Hepatocyte (in vitro differentiated cells): ENCODE measurements around the gene SMIM20. TPM values are rescaled to one million over a fixed set of nuclear protein-coding genes. Genes with fewer than 3 reads are reported as not detected.
A peak's percentile ranks its signal among the peaks of the same experiment; 100 is the strongest.

ENCODE experiments used
- DNase-seq: peaks from one replicate; pipeline ENCODE4 v3.0.0-alpha.2; 2016; ENCODE audit warnings: low spot score
- H2AFZ ChIP-seq: fragments of 200-600 bp; sonication (generic); 2 replicates; pipeline ENCODE4 v1.6.0; 2016; ENCODE audit warnings: antibody characterized with exemption, mild to moderate bottlenecking
- H3K27ac ChIP-seq: fragments of 200-600 bp; sonication (generic); 2 replicates; pipeline ENCODE4 v1.5.1; 2016; ENCODE audit warnings: mild to moderate bottlenecking
- H3K27me3 ChIP-seq: fragments of 200-600 bp; sonication (generic); 2 replicates; pipeline ENCODE4 v1.6.1; 2016
- H3K36me3 ChIP-seq: fragments of 200-600 bp; sonication (generic); replicated peaks from 2 replicates; pipeline ENCODE4 v1.5.1; 2016; ENCODE audit warnings: low read depth; ENCODE audit not compliant: insufficient read depth
- H3K4me1 ChIP-seq: fragments of 200-600 bp; sonication (generic); 2 replicates; pipeline ENCODE4 v1.5.1; 2016; ENCODE audit warnings: mild to moderate bottlenecking, moderate library complexity; ENCODE audit not compliant: insufficient read depth
- H3K4me2 ChIP-seq: fragments of 200-600 bp; sonication (generic); 2 replicates; pipeline ENCODE4 v1.6.0; 2016
- H3K4me3 ChIP-seq: fragments of 200-600 bp; sonication (generic); 2 replicates; pipeline ENCODE4 v1.5.1; 2016; ENCODE audit warnings: mild to moderate bottlenecking
- H3K79me2 ChIP-seq: fragments of 200-600 bp; sonication (generic); 2 replicates; pipeline ENCODE4 v1.6.0; 2017; ENCODE audit warnings: mild to moderate bottlenecking
- H3K9me2 ChIP-seq: fragments of 200-600 bp; sonication (generic); replicated peaks from 2 replicates; pipeline ENCODE4 v1.6.0; 2017; ENCODE audit warnings: mild to moderate bottlenecking; ENCODE audit not compliant: insufficient read depth
- H3K9me3 ChIP-seq: fragments of 200-600 bp; sonication (generic); 2 replicates; pipeline ENCODE4 v1.5.1; 2016; ENCODE audit warnings: low read depth, mild to moderate bottlenecking
- H4K20me1 ChIP-seq: fragments of 200-600 bp; sonication (generic); 2 replicates; pipeline ENCODE4 v1.6.0; 2016; ENCODE audit warnings: mild to moderate bottlenecking; ENCODE audit not compliant: insufficient read depth, poor library complexity, severe bottlenecking
- CTCF ChIP-seq: fragments of 200-600 bp; sonication (generic); IDR thresholded peaks from 2 replicates; pipeline ENCODE4 v1.5.1; 2016; ENCODE audit warnings: antibody characterized with exemption, mild to moderate bottlenecking; ENCODE audit not compliant: poor library complexity
- EZH2 ChIP-seq: fragments of 200-600 bp; sonication (generic); IDR thresholded peaks from 2 replicates; pipeline ENCODE4 v1.6.1; 2016; ENCODE audit warnings: antibody characterized with exemption, mild to moderate bottlenecking, borderline replicate concordance
- EZH2phosphoT487 ChIP-seq: fragments of 200-600 bp; sonication (generic); IDR thresholded peaks from one replicate; pipeline ENCODE4 v1.6.1; 2018; ENCODE audit warnings: antibody characterized with exemption, mild to moderate bottlenecking, low read depth, moderate library complexity; ENCODE audit not compliant: unreplicated experiment, severe bottlenecking
- WGBS: methylation state at CpG from one replicate; pipeline ENCODE4 v1.1.6; 2016; ENCODE audit warnings: low lambda C conversion rate; ENCODE audit errors: missing lambda C conversion rate; 5-methylcytosine and 5-hydroxymethylcytosine counted together
- polyA plus RNA-seq: library from polyadenylated mRNA; unstranded; fragments of >200 nt; fragmentation: Nextera tagmentation; extraction: Ambion mirVana; gene quantifications from 2 replicates; pipeline ENCODE4 v1.2.1, GENCODE V29; 2016
- total RNA-seq: library from RNA; depleted of rRNA; stranded (reverse); fragments of >200 nt; gene quantifications from 2 replicates; pipeline ENCODE4 v1.2.3, GENCODE V29; 2014

The SMIM20 gene
- total and polyA plus RNA-seq, 2 experiments from 2014 or later = 54.5 to 55.8 TPM

GRCh38 chr4:25930731-25931354 lies 16.8 kb downstream of the SMIM20 start:
- no peak overlapping the region for H3K4me2 ChIP-seq
- H3K36me3 ChIP-seq = no peaks in the 10 kb centered on the region
- WGBS = 89% methylated on average over 6 of the region's 6 CpGs
- H2AFZ ChIP-seq = no peak overlapping the region
- no peaks in the 10 kb centered on the region for H3K9me3 ChIP-seq
- peaks cover 10% of the 10 kb centered on the region for H3K79me2 ChIP-seq
- H3K27ac ChIP-seq = no peak overlapping the region
- H3K9me2 ChIP-seq = no peaks in the 10 kb centered on the region
- no peaks in the 10 kb centered on the region for H4K20me1 ChIP-seq
- DNase-seq = no peak
- H3K4me3 ChIP-seq = no peak overlapping the region
- TF ChIP-seq EZH2 = no peak
- TF ChIP-seq EZH2phosphoT487 = no peak
- TF ChIP-seq CTCF = no peak
- H3K27me3 ChIP-seq = no peaks in the 10 kb centered on the region
- no peaks in the 10 kb centered on the region for H3K4me1 ChIP-seq

- no peaks in the 10 kb centered on the region for H3K9me2 ChIP-seq
- no peaks in the 10 kb centered on the region for H3K79me2 ChIP-seq
- no peaks in the 10 kb centered on the region for H3K27me3 ChIP-seq
- H2AFZ ChIP-seq = no peak overlapping the region
- TF ChIP-seq EZH2phosphoT487 = no peak
- TF ChIP-seq EZH2 = no peak
- TF ChIP-seq CTCF = no peak
- WGBS = 100% methylated on average over 2 of the region's 2 CpGs
- no peaks in the 10 kb centered on the region for H4K20me1 ChIP-seq
- H3K36me3 ChIP-seq = no peaks in the 10 kb centered on the region
- H3K9me3 ChIP-seq = no peaks in the 10 kb centered on the region
- DNase-seq = no peak
- no peak overlapping the region for H3K4me2 ChIP-seq
- no peak overlapping the region for H3K4me3 ChIP-seq
- H3K4me1 ChIP-seq = peaks cover 19% of the 10 kb centered on the region
- no peak overlapping the region for H3K27ac ChIP-seq
Measured at GRCh38 chr4:25936696-25937095, 22.7 kb downstream of the SMIM20 start.

GRCh38 chr4:25937801-25938200 lies 23.8 kb downstream of the SMIM20 start:
- no peaks in the 10 kb centered on the region for H3K79me2 ChIP-seq
- H3K9me3 ChIP-seq = no peaks in the 10 kb centered on the region
- no peaks in the 10 kb centered on the region for H3K9me2 ChIP-seq
- no peak overlapping the region for H3K4me3 ChIP-seq
- no peak for DNase-seq
- H3K27ac ChIP-seq = peak overlapping the region; percentile 38
- H2AFZ ChIP-seq = peak overlapping the region; percentile 2
- H3K4me2 ChIP-seq = peak overlapping the region; percentile 58
- 27% methylated on average over 1 of the region's 1 CpG for WGBS
- no peak for TF ChIP-seq EZH2phosphoT487
- no peak for TF ChIP-seq CTCF
- TF ChIP-seq EZH2 = no peak
- no peaks in the 10 kb centered on the region for H3K27me3 ChIP-seq
- H3K36me3 ChIP-seq = no peaks in the 10 kb centered on the region
- no peaks in the 10 kb centered on the region for H4K20me1 ChIP-seq
- peaks cover 19% of the 10 kb centered on the region for H3K4me1 ChIP-seq
